HepG2 (cell line): Measurements from ENCODE around the gene BPGM.

ENCODE experiments used
- NFRKB ChIP-seq: fragments of 450-650 bp; IDR thresholded peaks from 2 replicates; pipeline ENCODE4 v1.6.1; 2017
- NFYC ChIP-seq: IDR thresholded peaks from 2 replicates; pipeline ENCODE4 v1.6.1; 2016; ENCODE audit warnings: missing genetic modification reagents, missing compliant biosample characterization
- POLR2A ChIP-seq, 2 experiments: IDR thresholded peaks; 2 replicates each; pipeline ENCODE4 v1.6.1; 2011; ENCODE audit warnings: low read depth in 2 of 2, low read length in 2 of 2, mild to moderate bottlenecking in 1 of 2, moderate library complexity in 1 of 2; ENCODE audit not compliant: insufficient read depth in 1 of 2
- TF ChIP-seq, protein P1 (sequence below): sonication (generic); formaldehyde crosslinking; IDR thresholded peaks from 2 replicates; pipeline ENCODE4 v1.4.0; 2020; ENCODE audit warnings: missing genetic modification reagents, borderline replicate concordance

DNA sequence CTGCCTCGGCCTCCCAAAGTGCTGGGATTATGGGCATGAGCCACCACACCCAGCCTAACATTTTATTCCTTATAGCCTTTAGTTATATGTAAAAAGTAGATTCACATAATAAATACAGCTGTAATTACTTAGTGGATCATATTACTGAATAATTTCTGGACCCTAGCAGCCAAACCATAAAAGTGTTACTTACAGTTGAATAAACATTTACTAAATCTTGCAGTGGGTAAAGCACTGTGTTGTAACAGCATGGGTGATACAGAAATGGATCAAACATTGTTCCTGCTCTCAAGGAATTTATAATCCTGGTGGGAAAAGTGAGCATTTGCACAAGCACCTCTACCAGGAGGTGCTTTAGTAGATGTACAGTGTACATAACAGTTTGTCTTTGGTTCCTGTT is 25.0 kb downstream of the BPGM start:
- TF ChIP-seq POLR2A (IDR thresholded peaks at IDR 0.05; ENCODE audit: insufficient read depth in 1 of 2, low read depth in 2 of 2, low read length in 2 of 2) (no peak), NFRKB (no peak), NFYC (no peak)
- TF ChIP-seq, protein P1, sequence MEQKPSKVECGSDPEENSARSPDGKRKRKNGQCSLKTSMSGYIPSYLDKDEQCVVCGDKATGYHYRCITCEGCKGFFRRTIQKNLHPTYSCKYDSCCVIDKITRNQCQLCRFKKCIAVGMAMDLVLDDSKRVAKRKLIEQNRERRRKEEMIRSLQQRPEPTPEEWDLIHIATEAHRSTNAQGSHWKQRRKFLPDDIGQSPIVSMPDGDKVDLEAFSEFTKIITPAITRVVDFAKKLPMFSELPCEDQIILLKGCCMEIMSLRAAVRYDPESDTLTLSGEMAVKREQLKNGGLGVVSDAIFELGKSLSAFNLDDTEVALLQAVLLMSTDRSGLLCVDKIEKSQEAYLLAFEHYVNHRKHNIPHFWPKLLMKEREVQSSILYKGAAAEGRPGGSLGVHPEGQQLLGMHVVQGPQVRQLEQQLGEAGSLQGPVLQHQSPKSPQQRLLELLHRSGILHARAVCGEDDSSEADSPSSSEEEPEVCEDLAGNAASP (CRISPR knock-in tag), result no peak
